ENCODE results near the gene PML. TPM values are rescaled to one million over a fixed set of nuclear protein-coding genes. Genes with fewer than 3 reads are reported as not detected.
A peak's percentile ranks its signal among the peaks of the same experiment; 100 is the strongest.

PML gene
- total and polyA plus RNA-seq, 2 of the 4 experiments (the other 2 are of a cell fraction) = 8.8 to 22.6 TPM

DNA sequence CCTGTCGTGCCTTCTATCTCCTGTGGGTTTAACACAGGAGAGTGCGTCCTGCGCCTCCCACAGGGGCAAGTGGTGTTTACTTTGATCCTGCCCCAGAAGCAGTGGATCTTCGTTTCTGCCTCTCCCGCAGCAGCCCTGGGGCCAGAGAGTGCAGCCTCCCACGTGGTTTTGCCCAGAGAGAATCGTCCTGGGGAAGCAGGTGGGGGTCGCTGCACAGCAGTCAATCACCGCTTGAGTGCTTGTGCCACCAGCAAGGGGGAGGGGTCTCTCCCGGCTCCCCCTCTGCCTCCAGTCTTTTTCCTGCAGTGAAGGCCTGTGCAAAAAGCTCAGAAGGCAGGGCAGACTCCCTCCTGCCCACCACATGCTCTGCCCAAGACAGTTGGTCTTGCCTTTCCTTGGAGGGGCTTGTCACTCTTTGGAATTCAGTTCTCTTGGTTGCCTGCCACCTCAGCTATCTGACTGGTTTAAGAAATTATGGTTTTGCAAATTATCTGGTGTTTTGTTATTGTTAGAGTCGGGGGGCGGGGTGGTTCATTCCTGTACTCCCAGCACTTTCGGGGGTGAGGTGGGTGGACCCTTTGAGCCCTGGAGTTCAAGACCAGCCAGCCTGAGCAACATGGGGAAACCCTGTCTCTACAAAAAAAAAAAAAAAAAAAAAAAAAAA is 29.3 kb upstream of the PML start:
- peak overlapping the region; percentile 36 for H2BK5ac ChIP-seq (ENCODE audit: low read depth, low read length, poor library complexity, severe bottlenecking)
- H2AK9ac ChIP-seq (replicated peaks; ENCODE audit: low read depth, low read length, poor library complexity) = peak overlapping the region; percentile 56
- peak overlapping the region; percentile 74 for H3K14ac ChIP-seq (replicated peaks; ENCODE audit: low read depth, low read length)
- no peak overlapping the region; the same call in 1 of the 2 replicates for H3K27ac ChIP-seq (ENCODE audit: insufficient read depth, low read length)
- peaks cover 6% of the 10 kb centered on the region for H3K9me1 ChIP-seq (ENCODE audit: insufficient read depth, low read length)
- H4K8ac ChIP-seq (ENCODE audit: low read depth in 2 of 2, low read length in 2 of 2) = peak overlapping the region in 1 of 2 experiments; percentile 95; a peak in 3 of 4 replicates
- peak overlapping the region; percentile 80; the same call in 1 of the 2 replicates for H4K91ac ChIP-seq (ENCODE audit: insufficient read depth, low read depth, low read length)
- no peaks in the 10 kb centered on the region for H3K27me3 ChIP-seq (ENCODE audit: control insufficient read depth, insufficient read depth, low read length)
- peak overlapping the region; percentile 51 for H3K4ac ChIP-seq (ENCODE audit: low read depth, low read length)
- ATAC-seq (ENCODE audit: low read depth) = peak; percentile 49
- H3K79me1 ChIP-seq (ENCODE audit: low read depth in 1 of 2, low read length in 2 of 2) = no peaks in the 10 kb centered on the region
- intact Hi-C loops (cut with micrococcal nuclease) (loop anchor here (1.0 to 2.0 kb wide), 2 partner anchors 68 to 90 kb away; no protein-coding TSS in a partner anchor), in situ Hi-C loops (cut with MboI; ENCODE audit: low sequenced_read_pairs) (no loop called here), dilution Hi-C loops (cut with HindIII; ENCODE audit: low sequenced_read_pairs, unreplicated experiment) (no loop called here)
- H2BK15ac ChIP-seq (ENCODE audit: low read depth, low read length) = peak overlapping the region; percentile 33; the same call in 2 of the 3 replicates
- BruUV-seq (replicated peaks) = no TSS peak
- no peaks in the 10 kb centered on the region for H4K20me1 ChIP-seq (ENCODE audit: insufficient read depth, low read length)
- CTCF ChIA-PET = interaction anchor here (0.8 to 2.1 kb wide), 4 partner anchors 8 to 14 kb away, joined by 3 to 13 read pairs (median 4); no protein-coding TSS in a partner anchor
- peak overlapping the region; percentile 40 for H4K5ac ChIP-seq (ENCODE audit: low read depth, low read length)
- peaks cover 10% of the 10 kb centered on the region for H3K4me1 ChIP-seq (ENCODE audit: control insufficient read depth, insufficient read depth, low read length)
- peak overlapping the region; percentile 30 for H3K18ac ChIP-seq (ENCODE audit: low read depth, low read length)
- H3K36me3 ChIP-seq (ENCODE audit: control insufficient read depth, insufficient read depth, low read length) = no peaks in the 10 kb centered on the region
- H2BK120ac ChIP-seq (ENCODE audit: low read depth, low read length) = peak overlapping the region; percentile 75
- no peak overlapping the region for H3K4me3 ChIP-seq (ENCODE audit: insufficient read depth, low read depth, low read length)
- peak overlapping the region; percentile 75; the same call in 1 of the 2 replicates for H2BK20ac ChIP-seq (ENCODE audit: low read depth, low read length)
- H3K56ac ChIP-seq (ENCODE audit: extremely low read depth, insufficient read depth, low read length) = no peak overlapping the region
- DNase-seq = no peak
- H2AK5ac ChIP-seq (ENCODE audit: low read depth, low read length) = peak overlapping the region; percentile 65; the same call in 1 of the 2 replicates
- H2AFZ ChIP-seq (replicated peaks; ENCODE audit: low read length, poor library complexity) = peak overlapping the region; percentile 92
- H3K4me2 ChIP-seq (ENCODE audit: low read depth, low read length) = peak overlapping the region; percentile 48
- no peaks in the 10 kb centered on the region for H3K9me3 ChIP-seq (ENCODE audit: control insufficient read depth, insufficient read depth, low read length)
- H3K23ac ChIP-seq (ENCODE audit: low read depth, low read length) = no peak overlapping the region
- no peak overlapping the region for H3K9ac ChIP-seq (ENCODE audit: low read depth, low read length)
- POLR2A ChIA-PET (ENCODE audit: unreplicated experiment) = interaction anchor here (0.5 kb wide), 1 partner anchor 368 kb away, joined by 10 read pairs; no protein-coding TSS in a partner anchor
- WGBS, 2 experiments (ENCODE audit: extremely low coverage in 2 of 2, insufficient read length in 1 of 2) = 21% methylated on average over 7 of the region's 13 CpGs; no CpG with 5 or more reads in 1 of the 2 experiments
- TF ChIP-seq, protein P1, sequence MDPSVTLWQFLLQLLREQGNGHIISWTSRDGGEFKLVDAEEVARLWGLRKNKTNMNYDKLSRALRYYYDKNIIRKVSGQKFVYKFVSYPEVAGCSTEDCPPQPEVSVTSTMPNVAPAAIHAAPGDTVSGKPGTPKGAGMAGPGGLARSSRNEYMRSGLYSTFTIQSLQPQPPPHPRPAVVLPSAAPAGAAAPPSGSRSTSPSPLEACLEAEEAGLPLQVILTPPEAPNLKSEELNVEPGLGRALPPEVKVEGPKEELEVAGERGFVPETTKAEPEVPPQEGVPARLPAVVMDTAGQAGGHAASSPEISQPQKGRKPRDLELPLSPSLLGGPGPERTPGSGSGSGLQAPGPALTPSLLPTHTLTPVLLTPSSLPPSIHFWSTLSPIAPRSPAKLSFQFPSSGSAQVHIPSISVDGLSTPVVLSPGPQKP (IDR thresholded peaks at IDR 0.05; ENCODE audit: borderline replicate concordance, low read depth, low read length) = no peak
- TF ChIP-seq MAZ (IDR thresholded peaks at IDR 0.05; ENCODE audit: borderline replicate concordance, low read depth, low read length) = no peak
- TF ChIP-seq NFE2L2 (IDR thresholded peaks at IDR 0.05; ENCODE audit: low read depth, low read length) = no peak
- no peak for TF ChIP-seq RAD21 (IDR thresholded peaks at IDR 0.05; ENCODE audit: low read length)
- TF ChIP-seq POLR2A (IDR thresholded peaks at IDR 0.05; ENCODE audit: low read depth, low read length) = no peak
- TF ChIP-seq, protein P2, sequence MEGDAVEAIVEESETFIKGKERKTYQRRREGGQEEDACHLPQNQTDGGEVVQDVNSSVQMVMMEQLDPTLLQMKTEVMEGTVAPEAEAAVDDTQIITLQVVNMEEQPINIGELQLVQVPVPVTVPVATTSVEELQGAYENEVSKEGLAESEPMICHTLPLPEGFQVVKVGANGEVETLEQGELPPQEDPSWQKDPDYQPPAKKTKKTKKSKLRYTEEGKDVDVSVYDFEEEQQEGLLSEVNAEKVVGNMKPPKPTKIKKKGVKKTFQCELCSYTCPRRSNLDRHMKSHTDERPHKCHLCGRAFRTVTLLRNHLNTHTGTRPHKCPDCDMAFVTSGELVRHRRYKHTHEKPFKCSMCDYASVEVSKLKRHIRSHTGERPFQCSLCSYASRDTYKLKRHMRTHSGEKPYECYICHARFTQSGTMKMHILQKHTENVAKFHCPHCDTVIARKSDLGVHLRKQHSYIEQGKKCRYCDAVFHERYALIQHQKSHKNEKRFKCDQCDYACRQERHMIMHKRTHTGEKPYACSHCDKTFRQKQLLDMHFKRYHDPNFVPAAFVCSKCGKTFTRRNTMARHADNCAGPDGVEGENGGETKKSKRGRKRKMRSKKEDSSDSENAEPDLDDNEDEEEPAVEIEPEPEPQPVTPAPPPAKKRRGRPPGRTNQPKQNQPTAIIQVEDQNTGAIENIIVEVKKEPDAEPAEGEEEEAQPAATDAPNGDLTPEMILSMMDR (conservative IDR thresholded peaks at IDR 0.05; ENCODE audit: low read depth, low read length) = no peak
- no peak for TF ChIP-seq RFX5 (IDR thresholded peaks at IDR 0.05; ENCODE audit: low read depth, low read length)
- TF ChIP-seq CHD1 (IDR thresholded peaks at IDR 0.05; ENCODE audit: low read depth, low read length) = no peak
- TF ChIP-seq MAFK (IDR thresholded peaks at IDR 0.05; ENCODE audit: low read depth, low read length) = no peak
- TF ChIP-seq, protein P3, sequence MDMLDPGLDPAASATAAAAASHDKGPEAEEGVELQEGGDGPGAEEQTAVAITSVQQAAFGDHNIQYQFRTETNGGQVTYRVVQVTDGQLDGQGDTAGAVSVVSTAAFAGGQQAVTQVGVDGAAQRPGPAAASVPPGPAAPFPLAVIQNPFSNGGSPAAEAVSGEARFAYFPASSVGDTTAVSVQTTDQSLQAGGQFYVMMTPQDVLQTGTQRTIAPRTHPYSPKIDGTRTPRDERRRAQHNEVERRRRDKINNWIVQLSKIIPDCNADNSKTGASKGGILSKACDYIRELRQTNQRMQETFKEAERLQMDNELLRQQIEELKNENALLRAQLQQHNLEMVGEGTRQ (IDR thresholded peaks at IDR 0.05; ENCODE audit: low read depth, low read length) = no peak

Measured in IMR-90 (cell line).